Endothelial cell of umbilical vein (primary cell): Measurements from ENCODE around the gene ABCC4.

ENCODE experiments used
- EZH2 ChIP-seq: IDR thresholded peaks from 2 replicates; pipeline ENCODE4 v1.6.1; 2012; ENCODE audit warnings: borderline replicate concordance, low read depth, mild to moderate bottlenecking, moderate library complexity, low read length, inconsistent platforms; ENCODE audit not compliant: severe bottlenecking
- JUN ChIP-seq: IDR thresholded peaks from 2 replicates; pipeline ENCODE4 v1.6.1; 2011; ENCODE audit warnings: borderline replicate concordance, low read depth; ENCODE audit not compliant: insufficient read length, insufficient read depth
- MYC ChIP-seq: IDR thresholded peaks from one replicate; pipeline ENCODE4 v1.6.1; 2011; ENCODE audit warnings: mild to moderate bottlenecking, low read depth, low read length
- POLR2A ChIP-seq: IDR thresholded peaks from 2 replicates; pipeline ENCODE4 v1.6.1; 2012; ENCODE audit warnings: low read depth, mild to moderate bottlenecking, control low read depth, low read length
- POLR2AphosphoS5 ChIP-seq: IDR thresholded peaks from 2 replicates; pipeline ENCODE4 v1.6.1; 2012; ENCODE audit warnings: low read depth, mild to moderate bottlenecking, control low read depth, low read length, moderate library complexity; ENCODE audit not compliant: insufficient read depth
- TF ChIP-seq, protein P1 (sequence below), 2 donors: IDR thresholded peaks; 1 replicate in 1 of 2; 2 replicates in 1 of 2; pipeline ENCODE4 v1.5.1; 2011; ENCODE audit warnings: low read length in 2 of 2, mild to moderate bottlenecking in 2 of 2, moderate library complexity in 2 of 2, control low read depth in 1 of 2, inconsistent platforms in 1 of 2, low read depth in 1 of 2; ENCODE audit not compliant: insufficient read depth in 1 of 2; ENCODE audit errors: extremely low read depth in 1 of 2
- TF ChIP-seq, protein P2 (sequence below): IDR thresholded peaks from 2 replicates; pipeline ENCODE4 v1.6.1; 2011; ENCODE audit not compliant: insufficient read depth, insufficient read length

DNA sequence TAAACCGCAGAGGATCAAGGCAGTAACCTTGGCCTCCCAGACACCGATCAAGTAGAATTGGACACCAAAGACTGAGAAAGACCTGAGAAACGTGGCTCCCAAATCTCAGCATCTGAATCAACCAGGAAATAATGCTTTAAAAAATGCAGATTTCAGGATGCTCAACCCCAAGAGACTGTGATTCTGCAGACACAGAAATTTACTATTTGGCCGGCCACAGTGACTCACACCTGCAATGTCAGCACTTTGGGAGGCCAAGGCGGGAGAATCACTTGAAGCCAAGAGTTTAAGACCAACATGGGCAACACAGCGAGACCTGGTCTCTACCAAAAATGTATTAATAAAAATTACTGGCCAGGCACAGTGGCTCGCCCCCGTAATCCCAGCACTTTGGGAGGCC is 6.2 kb downstream of the ABCC4 start:
- TF ChIP-seq, protein P1, sequence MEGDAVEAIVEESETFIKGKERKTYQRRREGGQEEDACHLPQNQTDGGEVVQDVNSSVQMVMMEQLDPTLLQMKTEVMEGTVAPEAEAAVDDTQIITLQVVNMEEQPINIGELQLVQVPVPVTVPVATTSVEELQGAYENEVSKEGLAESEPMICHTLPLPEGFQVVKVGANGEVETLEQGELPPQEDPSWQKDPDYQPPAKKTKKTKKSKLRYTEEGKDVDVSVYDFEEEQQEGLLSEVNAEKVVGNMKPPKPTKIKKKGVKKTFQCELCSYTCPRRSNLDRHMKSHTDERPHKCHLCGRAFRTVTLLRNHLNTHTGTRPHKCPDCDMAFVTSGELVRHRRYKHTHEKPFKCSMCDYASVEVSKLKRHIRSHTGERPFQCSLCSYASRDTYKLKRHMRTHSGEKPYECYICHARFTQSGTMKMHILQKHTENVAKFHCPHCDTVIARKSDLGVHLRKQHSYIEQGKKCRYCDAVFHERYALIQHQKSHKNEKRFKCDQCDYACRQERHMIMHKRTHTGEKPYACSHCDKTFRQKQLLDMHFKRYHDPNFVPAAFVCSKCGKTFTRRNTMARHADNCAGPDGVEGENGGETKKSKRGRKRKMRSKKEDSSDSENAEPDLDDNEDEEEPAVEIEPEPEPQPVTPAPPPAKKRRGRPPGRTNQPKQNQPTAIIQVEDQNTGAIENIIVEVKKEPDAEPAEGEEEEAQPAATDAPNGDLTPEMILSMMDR (IDR thresholded peaks at IDR 0.05; ENCODE audit: extremely low read depth in 1 of 2, insufficient read depth in 1 of 2, low read depth in 1 of 2, low read length in 2 of 2): no peak
- TF ChIP-seq MYC: no peak
- TF ChIP-seq, protein P2, sequence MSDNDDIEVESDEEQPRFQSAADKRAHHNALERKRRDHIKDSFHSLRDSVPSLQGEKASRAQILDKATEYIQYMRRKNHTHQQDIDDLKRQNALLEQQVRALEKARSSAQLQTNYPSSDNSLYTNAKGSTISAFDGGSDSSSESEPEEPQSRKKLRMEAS: no peak
- no peak for TF ChIP-seq EZH2
- no peak for TF ChIP-seq POLR2A
- TF ChIP-seq POLR2AphosphoS5: no peak
- TF ChIP-seq JUN: no peak
